Hepatocyte (in vitro differentiated cells): Measurements from ENCODE around the gene ZNF3. TPM values are rescaled to one million over a fixed set of nuclear protein-coding genes. Genes with fewer than 3 reads are reported as not detected.

Experiments used
- DNase-seq: peaks from one replicate; pipeline ENCODE4 v3.0.0-alpha.2; 2016; ENCODE audit warnings: low spot score
- H2AFZ ChIP-seq: fragments of 200-600 bp; sonication (generic); 2 replicates; pipeline ENCODE4 v1.6.0; 2016; ENCODE audit warnings: antibody characterized with exemption, mild to moderate bottlenecking
- H3K27ac ChIP-seq: fragments of 200-600 bp; sonication (generic); 2 replicates; pipeline ENCODE4 v1.5.1; 2016; ENCODE audit warnings: mild to moderate bottlenecking
- H3K27me3 ChIP-seq: fragments of 200-600 bp; sonication (generic); 2 replicates; pipeline ENCODE4 v1.6.1; 2016
- H3K36me3 ChIP-seq: fragments of 200-600 bp; sonication (generic); replicated peaks from 2 replicates; pipeline ENCODE4 v1.5.1; 2016; ENCODE audit warnings: low read depth; ENCODE audit not compliant: insufficient read depth
- H3K4me1 ChIP-seq: fragments of 200-600 bp; sonication (generic); 2 replicates; pipeline ENCODE4 v1.5.1; 2016; ENCODE audit warnings: mild to moderate bottlenecking, moderate library complexity; ENCODE audit not compliant: insufficient read depth
- H3K4me2 ChIP-seq: fragments of 200-600 bp; sonication (generic); 2 replicates; pipeline ENCODE4 v1.6.0; 2016
- H3K4me3 ChIP-seq: fragments of 200-600 bp; sonication (generic); 2 replicates; pipeline ENCODE4 v1.5.1; 2016; ENCODE audit warnings: mild to moderate bottlenecking
- H3K79me2 ChIP-seq: fragments of 200-600 bp; sonication (generic); 2 replicates; pipeline ENCODE4 v1.6.0; 2017; ENCODE audit warnings: mild to moderate bottlenecking
- H3K9me2 ChIP-seq: fragments of 200-600 bp; sonication (generic); replicated peaks from 2 replicates; pipeline ENCODE4 v1.6.0; 2017; ENCODE audit warnings: mild to moderate bottlenecking; ENCODE audit not compliant: insufficient read depth
- H3K9me3 ChIP-seq: fragments of 200-600 bp; sonication (generic); 2 replicates; pipeline ENCODE4 v1.5.1; 2016; ENCODE audit warnings: low read depth, mild to moderate bottlenecking
- H4K20me1 ChIP-seq: fragments of 200-600 bp; sonication (generic); 2 replicates; pipeline ENCODE4 v1.6.0; 2016; ENCODE audit warnings: mild to moderate bottlenecking; ENCODE audit not compliant: insufficient read depth, poor library complexity, severe bottlenecking
- EZH2 ChIP-seq: fragments of 200-600 bp; sonication (generic); IDR thresholded peaks from 2 replicates; pipeline ENCODE4 v1.6.1; 2016; ENCODE audit warnings: antibody characterized with exemption, mild to moderate bottlenecking, borderline replicate concordance
- EZH2phosphoT487 ChIP-seq: fragments of 200-600 bp; sonication (generic); IDR thresholded peaks from one replicate; pipeline ENCODE4 v1.6.1; 2018; ENCODE audit warnings: antibody characterized with exemption, mild to moderate bottlenecking, low read depth, moderate library complexity; ENCODE audit not compliant: unreplicated experiment, severe bottlenecking
- WGBS: methylation state at CpG from one replicate; pipeline ENCODE4 v1.1.6; 2016; ENCODE audit warnings: low lambda C conversion rate; ENCODE audit errors: missing lambda C conversion rate; 5-methylcytosine and 5-hydroxymethylcytosine counted together
- polyA plus RNA-seq: library from polyadenylated mRNA; unstranded; fragments of >200 nt; fragmentation: Nextera tagmentation; extraction: Ambion mirVana; gene quantifications from 2 replicates; pipeline ENCODE4 v1.2.1, GENCODE V29; 2016
- total RNA-seq: library from RNA; depleted of rRNA; stranded (reverse); fragments of >200 nt; gene quantifications from 2 replicates; pipeline ENCODE4 v1.2.3, GENCODE V29; 2014
- TF ChIP-seq, protein P1 (sequence below): fragments of 200-600 bp; sonication (generic); IDR thresholded peaks from 2 replicates; pipeline ENCODE4 v1.5.1; 2016; ENCODE audit warnings: antibody characterized with exemption, mild to moderate bottlenecking; ENCODE audit not compliant: poor library complexity

Gene ZNF3
- total and polyA plus RNA-seq, 2 experiments from 2014 or later: 20.7 to 35.6 TPM

DNA sequence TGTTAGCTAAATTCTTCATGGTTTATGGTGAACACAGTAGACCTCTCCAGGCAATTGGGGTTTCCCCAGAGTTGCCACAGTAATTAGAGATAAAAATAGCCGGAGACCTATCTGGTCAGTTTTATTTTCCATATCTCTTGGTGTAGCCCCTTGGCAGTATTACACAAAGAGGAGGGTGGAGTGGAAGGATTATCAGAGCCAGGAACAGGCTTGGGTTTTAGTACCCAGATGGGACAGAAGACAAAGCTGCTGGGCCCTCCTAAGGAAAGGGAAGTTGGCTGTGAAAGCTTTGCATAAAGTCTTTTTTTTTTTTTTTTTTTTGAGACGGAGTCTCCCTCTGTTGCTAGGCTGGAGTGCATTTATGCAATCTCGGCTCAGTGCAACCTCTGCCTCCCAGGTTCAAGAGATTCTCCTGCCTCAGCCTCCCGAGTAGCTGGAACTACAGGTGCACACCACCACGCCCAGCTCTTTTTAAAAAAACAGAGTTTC lies 22.2 kb downstream of the ZNF3 start:
- H3K9me2 ChIP-seq: no peaks in the 10 kb centered on the region
- no peak overlapping the region for H3K4me2 ChIP-seq
- over 99% methylated on average over 5 of the region's 5 CpGs for WGBS
- H4K20me1 ChIP-seq: no peaks in the 10 kb centered on the region
- H3K4me1 ChIP-seq: no peaks in the 10 kb centered on the region
- H3K9me3 ChIP-seq: no peaks in the 10 kb centered on the region
- H3K36me3 ChIP-seq: no peaks in the 10 kb centered on the region
- H3K79me2 ChIP-seq: peaks cover 2% of the 10 kb centered on the region
- H3K27me3 ChIP-seq: no peaks in the 10 kb centered on the region
- DNase-seq: no peak
- TF ChIP-seq EZH2: no peak
- no peak for TF ChIP-seq EZH2phosphoT487
- TF ChIP-seq, protein P1, sequence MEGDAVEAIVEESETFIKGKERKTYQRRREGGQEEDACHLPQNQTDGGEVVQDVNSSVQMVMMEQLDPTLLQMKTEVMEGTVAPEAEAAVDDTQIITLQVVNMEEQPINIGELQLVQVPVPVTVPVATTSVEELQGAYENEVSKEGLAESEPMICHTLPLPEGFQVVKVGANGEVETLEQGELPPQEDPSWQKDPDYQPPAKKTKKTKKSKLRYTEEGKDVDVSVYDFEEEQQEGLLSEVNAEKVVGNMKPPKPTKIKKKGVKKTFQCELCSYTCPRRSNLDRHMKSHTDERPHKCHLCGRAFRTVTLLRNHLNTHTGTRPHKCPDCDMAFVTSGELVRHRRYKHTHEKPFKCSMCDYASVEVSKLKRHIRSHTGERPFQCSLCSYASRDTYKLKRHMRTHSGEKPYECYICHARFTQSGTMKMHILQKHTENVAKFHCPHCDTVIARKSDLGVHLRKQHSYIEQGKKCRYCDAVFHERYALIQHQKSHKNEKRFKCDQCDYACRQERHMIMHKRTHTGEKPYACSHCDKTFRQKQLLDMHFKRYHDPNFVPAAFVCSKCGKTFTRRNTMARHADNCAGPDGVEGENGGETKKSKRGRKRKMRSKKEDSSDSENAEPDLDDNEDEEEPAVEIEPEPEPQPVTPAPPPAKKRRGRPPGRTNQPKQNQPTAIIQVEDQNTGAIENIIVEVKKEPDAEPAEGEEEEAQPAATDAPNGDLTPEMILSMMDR: no peak
- no peak overlapping the region for H2AFZ ChIP-seq
- H3K4me3 ChIP-seq: no peak overlapping the region
- H3K27ac ChIP-seq: no peak overlapping the region

DNA sequence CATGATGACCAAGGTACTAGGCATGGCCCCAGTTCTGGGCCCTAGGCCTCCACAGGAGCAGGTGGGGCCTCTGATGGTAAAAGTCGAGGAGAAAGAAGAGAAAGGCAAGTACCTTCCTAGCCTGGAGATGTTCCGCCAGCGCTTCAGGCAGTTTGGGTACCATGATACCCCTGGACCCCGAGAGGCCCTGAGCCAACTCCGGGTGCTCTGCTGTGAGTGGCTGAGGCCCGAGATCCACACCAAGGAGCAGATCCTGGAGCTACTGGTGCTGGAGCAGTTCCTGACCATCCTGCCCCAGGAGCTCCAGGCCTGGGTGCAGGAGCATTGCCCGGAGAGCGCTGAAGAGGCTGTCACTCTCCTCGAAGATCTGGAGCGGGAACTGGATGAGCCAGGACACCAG lies 24.5 kb downstream of the ZNF3 start:
- H3K27me3 ChIP-seq: no peaks in the 10 kb centered on the region
- H3K9me3 ChIP-seq: no peaks in the 10 kb centered on the region
- H3K4me3 ChIP-seq: no peak overlapping the region
- H3K4me1 ChIP-seq: no peaks in the 10 kb centered on the region
- H3K9me2 ChIP-seq: no peaks in the 10 kb centered on the region
- WGBS: 97% methylated on average over 10 of the region's 10 CpGs
- no peaks in the 10 kb centered on the region for H4K20me1 ChIP-seq
- TF ChIP-seq, protein P1: no peak
- TF ChIP-seq EZH2phosphoT487 (no peak), EZH2 (no peak)
- H3K4me2 ChIP-seq: no peak overlapping the region
- no peak overlapping the region for H3K27ac ChIP-seq
- DNase-seq: no peak
- peaks cover 16% of the 10 kb centered on the region for H3K79me2 ChIP-seq
- no peak overlapping the region for H2AFZ ChIP-seq
- no peaks in the 10 kb centered on the region for H3K36me3 ChIP-seq

DNA sequence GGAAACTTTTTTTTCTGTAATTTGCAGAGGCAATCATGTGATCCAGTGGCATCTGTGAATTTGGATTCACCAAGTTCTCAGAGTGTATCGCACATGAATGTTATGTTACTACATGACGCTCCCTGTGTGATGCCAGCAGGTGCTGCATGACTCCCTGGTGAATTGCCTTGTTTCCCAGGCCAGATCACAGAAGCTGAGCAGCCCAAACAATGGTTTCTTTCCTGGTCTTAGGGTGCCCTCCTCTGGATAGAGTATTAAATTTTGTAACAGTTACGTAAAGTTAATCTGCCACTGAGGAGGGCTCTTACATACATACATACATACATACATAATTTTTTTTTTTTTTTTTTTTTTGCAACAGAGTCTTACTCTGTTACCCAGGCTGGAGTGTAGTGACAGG lies 28.3 kb downstream of the ZNF3 start:
- Histone ChIP-seq H3K4me3 (no peak overlapping the region), H2AFZ (no peak overlapping the region), H3K36me3 (no peaks in the 10 kb centered on the region), H3K4me1 (no peaks in the 10 kb centered on the region), H3K4me2 (no peak overlapping the region), H3K9me2 (no peaks in the 10 kb centered on the region), H3K79me2 (peaks cover 30% of the 10 kb centered on the region), H4K20me1 (no peaks in the 10 kb centered on the region), H3K27ac (no peak overlapping the region), H3K27me3 (no peaks in the 10 kb centered on the region), H3K9me3 (no peaks in the 10 kb centered on the region)
- WGBS: 91% methylated on average over 3 of the region's 3 CpGs
- TF ChIP-seq EZH2phosphoT487: no peak
- TF ChIP-seq, protein P1: peak; percentile 39
- DNase-seq: peak; percentile 69

DNA sequence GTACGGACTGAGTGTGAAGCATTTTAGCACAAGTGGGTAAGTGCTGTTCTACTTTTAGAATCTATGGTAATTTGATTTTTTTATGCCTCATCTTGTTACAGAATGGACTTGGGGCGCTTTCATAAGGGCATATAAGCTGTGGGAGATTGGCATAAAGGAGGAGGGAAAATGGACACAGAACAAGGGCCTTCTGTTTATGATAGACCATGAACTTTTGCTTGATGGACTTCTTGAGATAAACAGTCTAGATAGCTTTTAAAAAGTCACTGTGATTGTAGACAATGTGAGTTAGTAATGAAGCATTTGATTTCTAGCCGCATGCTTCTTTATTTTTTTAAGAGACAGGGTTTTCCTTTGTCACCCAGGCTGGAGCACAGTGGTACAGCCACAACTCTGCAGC lies 29.9 kb downstream of the ZNF3 start:
- no peaks in the 10 kb centered on the region for H4K20me1 ChIP-seq
- H3K36me3 ChIP-seq: no peaks in the 10 kb centered on the region
- no peaks in the 10 kb centered on the region for H3K27me3 ChIP-seq
- peaks cover 30% of the 10 kb centered on the region for H3K79me2 ChIP-seq
- WGBS: 95% methylated on average over 3 of the region's 3 CpGs
- no peak for DNase-seq
- no peaks in the 10 kb centered on the region for H3K9me3 ChIP-seq
- no peak overlapping the region for H3K27ac ChIP-seq
- H3K4me2 ChIP-seq: no peak overlapping the region
- no peaks in the 10 kb centered on the region for H3K9me2 ChIP-seq
- TF ChIP-seq, protein P1: no peak
- TF ChIP-seq EZH2phosphoT487 (no peak), EZH2 (no peak)
- H2AFZ ChIP-seq: no peak overlapping the region
- H3K4me1 ChIP-seq: no peaks in the 10 kb centered on the region
- no peak overlapping the region for H3K4me3 ChIP-seq
